HEK293 (cell line): ENCODE measurements around the gene AKAP9.

Source experiments
- EGR2 ChIP-seq: fragments of 450-650 bp; formaldehyde crosslinking; IDR thresholded peaks from 2 replicates; pipeline ENCODE4 v1.5.1; 2016; ENCODE audit warnings: low read depth, missing biosample characterization, missing genetic modification characterization
- HOXA7 ChIP-seq: sonication (generic); formaldehyde crosslinking; IDR thresholded peaks from 2 replicates; pipeline ENCODE4 v1.8.1; 2022; ENCODE audit warnings: missing genetic modification reagents, borderline replicate concordance
- HOXD13 ChIP-seq: sonication (generic); formaldehyde crosslinking; IDR thresholded peaks from 2 replicates; pipeline ENCODE4 v1.8.0; 2022; ENCODE audit warnings: missing genetic modification reagents, borderline replicate concordance
- KLF1 ChIP-seq: fragments of 450-650 bp; formaldehyde crosslinking; IDR thresholded peaks from 2 replicates; pipeline ENCODE4 v1.5.1; 2016; ENCODE audit warnings: missing biosample characterization, missing genetic modification characterization
- MYNN ChIP-seq: fragments of 450-650 bp; formaldehyde crosslinking; IDR thresholded peaks from 2 replicates; pipeline ENCODE4 v1.5.1; 2016; ENCODE audit warnings: missing biosample characterization, missing genetic modification characterization, borderline replicate concordance
- MZF1 ChIP-seq: fragments of 450-650 bp; formaldehyde crosslinking; IDR thresholded peaks from 2 replicates; pipeline ENCODE4 v1.5.1; 2017; ENCODE audit warnings: missing biosample characterization, missing genetic modification characterization, borderline replicate concordance
- ZBTB17 ChIP-seq: fragments of 450-650 bp; formaldehyde crosslinking; IDR thresholded peaks from 2 replicates; pipeline ENCODE4 v1.5.1; 2016; ENCODE audit warnings: missing biosample characterization, missing genetic modification characterization
- ZBTB8A ChIP-seq: fragments of 450-650 bp; formaldehyde crosslinking; IDR thresholded peaks from 2 replicates; pipeline ENCODE4 v1.5.1; 2016; ENCODE audit warnings: missing biosample characterization, missing genetic modification characterization
- ZFHX2 ChIP-seq: fragments of 450-650 bp; formaldehyde crosslinking; conservative IDR thresholded peaks from 2 replicates; pipeline ENCODE4 v1.5.1; 2016; ENCODE audit warnings: missing biosample characterization, missing genetic modification characterization
- ZFP69B ChIP-seq: fragments of 450-650 bp; formaldehyde crosslinking; IDR thresholded peaks from 2 replicates; pipeline ENCODE4 v1.5.1; 2016; ENCODE audit warnings: missing biosample characterization, missing genetic modification characterization
- ZNF16 ChIP-seq: fragments of 450-650 bp; formaldehyde crosslinking; IDR thresholded peaks from 2 replicates; pipeline ENCODE4 v1.5.1; 2016; ENCODE audit warnings: low read depth, missing biosample characterization, missing genetic modification characterization
- ZNF175 ChIP-seq: fragments of 450-650 bp; formaldehyde crosslinking; IDR thresholded peaks from 2 replicates; pipeline ENCODE4 v1.5.1; 2016; ENCODE audit warnings: missing biosample characterization, missing genetic modification characterization
- ZNF214 ChIP-seq: fragments of 450-650 bp; formaldehyde crosslinking; IDR thresholded peaks from 2 replicates; pipeline ENCODE4 v1.5.1; 2017; ENCODE audit warnings: missing biosample characterization, mild to moderate bottlenecking, missing genetic modification characterization, borderline replicate concordance
- ZNF223 ChIP-seq: fragments of 450-650 bp; formaldehyde crosslinking; IDR thresholded peaks from 2 replicates; pipeline ENCODE4 v1.5.1; 2016; ENCODE audit warnings: missing biosample characterization, missing genetic modification characterization
- ZNF248 ChIP-seq: fragments of 450-650 bp; formaldehyde crosslinking; IDR thresholded peaks from 2 replicates; pipeline ENCODE4 v1.5.1; 2017; ENCODE audit warnings: missing biosample characterization, missing genetic modification characterization
- ZNF354C ChIP-seq: fragments of 450-650 bp; formaldehyde crosslinking; IDR thresholded peaks from 2 replicates; pipeline ENCODE4 v1.5.1; 2016; ENCODE audit warnings: missing biosample characterization, missing genetic modification characterization, low read depth, borderline replicate concordance
- ZNF366 ChIP-seq: fragments of 450-650 bp; formaldehyde crosslinking; conservative IDR thresholded peaks from 2 replicates; pipeline ENCODE4 v1.5.1; 2016; ENCODE audit warnings: missing biosample characterization, missing genetic modification characterization
- ZNF391 ChIP-seq: fragments of 450-650 bp; formaldehyde crosslinking; IDR thresholded peaks from 2 replicates; pipeline ENCODE4 v1.5.1; 2016; ENCODE audit warnings: low read depth, missing biosample characterization, missing genetic modification characterization, borderline replicate concordance
- ZNF404 ChIP-seq: fragments of 450-650 bp; formaldehyde crosslinking; IDR thresholded peaks from 2 replicates; pipeline ENCODE4 v1.5.1; 2017; ENCODE audit warnings: missing biosample characterization, missing genetic modification characterization
- ZNF426 ChIP-seq: fragments of 450-650 bp; formaldehyde crosslinking; IDR thresholded peaks from 2 replicates; pipeline ENCODE4 v1.5.1; 2017; ENCODE audit warnings: missing biosample characterization, missing genetic modification characterization, mild to moderate bottlenecking, inconsistent platforms, moderate library complexity
- ZNF473 ChIP-seq: fragments of 450-650 bp; formaldehyde crosslinking; IDR thresholded peaks from 2 replicates; pipeline ENCODE4 v1.5.1; 2017; ENCODE audit warnings: missing biosample characterization, missing genetic modification characterization
- ZNF555 ChIP-seq: fragments of 450-650 bp; formaldehyde crosslinking; conservative IDR thresholded peaks from 2 replicates; pipeline ENCODE4 v1.5.1; 2017; ENCODE audit warnings: missing biosample characterization, mild to moderate bottlenecking, missing genetic modification characterization, inconsistent platforms
- ZNF670 ChIP-seq: fragments of 450-650 bp; formaldehyde crosslinking; IDR thresholded peaks from 2 replicates; pipeline ENCODE4 v1.5.1; 2016; ENCODE audit warnings: missing biosample characterization, missing genetic modification characterization, low read depth
- ZNF776 ChIP-seq: fragments of 450-650 bp; formaldehyde crosslinking; IDR thresholded peaks from 2 replicates; pipeline ENCODE4 v1.5.0; 2017; ENCODE audit warnings: missing biosample characterization, missing genetic modification characterization, borderline replicate concordance
- ZNF777 ChIP-seq: fragments of 450-650 bp; formaldehyde crosslinking; IDR thresholded peaks from 2 replicates; pipeline ENCODE4 v1.5.1; 2017; ENCODE audit warnings: missing biosample characterization, missing genetic modification characterization, borderline replicate concordance
- ZNF837 ChIP-seq: fragments of 450-650 bp; formaldehyde crosslinking; IDR thresholded peaks from 2 replicates; pipeline ENCODE4 v1.5.1; 2016; ENCODE audit warnings: missing biosample characterization, missing genetic modification characterization
- ZSCAN23 ChIP-seq: fragments of 450-650 bp; formaldehyde crosslinking; IDR thresholded peaks from 2 replicates; pipeline ENCODE4 v1.5.1; 2016; ENCODE audit warnings: missing biosample characterization, missing genetic modification characterization
- ZSCAN30 ChIP-seq: fragments of 450-650 bp; IDR thresholded peaks from 2 replicates; pipeline ENCODE4 v1.5.1; 2018; ENCODE audit warnings: missing biosample characterization, mild to moderate bottlenecking, missing genetic modification characterization, moderate library complexity
- ZXDB ChIP-seq: fragments of 450-650 bp; formaldehyde crosslinking; IDR thresholded peaks from 2 replicates; pipeline ENCODE4 v1.5.1; 2016; ENCODE audit warnings: missing biosample characterization, missing genetic modification characterization
- TF ChIP-seq, protein P1 (sequence below): fragments of 450-650 bp; formaldehyde crosslinking; IDR thresholded peaks from 2 replicates; pipeline ENCODE4 v1.5.1; 2016; ENCODE audit warnings: missing biosample characterization, missing genetic modification characterization, borderline replicate concordance
- TF ChIP-seq, protein P2 (sequence below): fragments of 450-650 bp; formaldehyde crosslinking; IDR thresholded peaks from 2 replicates; pipeline ENCODE4; 2016; ENCODE audit warnings: missing biosample characterization, missing genetic modification characterization

Gene AKAP9

GRCh38 chr7:91940572-91941341 is at the start of gene AKAP9 (continued):
- TF ChIP-seq, protein P1, sequence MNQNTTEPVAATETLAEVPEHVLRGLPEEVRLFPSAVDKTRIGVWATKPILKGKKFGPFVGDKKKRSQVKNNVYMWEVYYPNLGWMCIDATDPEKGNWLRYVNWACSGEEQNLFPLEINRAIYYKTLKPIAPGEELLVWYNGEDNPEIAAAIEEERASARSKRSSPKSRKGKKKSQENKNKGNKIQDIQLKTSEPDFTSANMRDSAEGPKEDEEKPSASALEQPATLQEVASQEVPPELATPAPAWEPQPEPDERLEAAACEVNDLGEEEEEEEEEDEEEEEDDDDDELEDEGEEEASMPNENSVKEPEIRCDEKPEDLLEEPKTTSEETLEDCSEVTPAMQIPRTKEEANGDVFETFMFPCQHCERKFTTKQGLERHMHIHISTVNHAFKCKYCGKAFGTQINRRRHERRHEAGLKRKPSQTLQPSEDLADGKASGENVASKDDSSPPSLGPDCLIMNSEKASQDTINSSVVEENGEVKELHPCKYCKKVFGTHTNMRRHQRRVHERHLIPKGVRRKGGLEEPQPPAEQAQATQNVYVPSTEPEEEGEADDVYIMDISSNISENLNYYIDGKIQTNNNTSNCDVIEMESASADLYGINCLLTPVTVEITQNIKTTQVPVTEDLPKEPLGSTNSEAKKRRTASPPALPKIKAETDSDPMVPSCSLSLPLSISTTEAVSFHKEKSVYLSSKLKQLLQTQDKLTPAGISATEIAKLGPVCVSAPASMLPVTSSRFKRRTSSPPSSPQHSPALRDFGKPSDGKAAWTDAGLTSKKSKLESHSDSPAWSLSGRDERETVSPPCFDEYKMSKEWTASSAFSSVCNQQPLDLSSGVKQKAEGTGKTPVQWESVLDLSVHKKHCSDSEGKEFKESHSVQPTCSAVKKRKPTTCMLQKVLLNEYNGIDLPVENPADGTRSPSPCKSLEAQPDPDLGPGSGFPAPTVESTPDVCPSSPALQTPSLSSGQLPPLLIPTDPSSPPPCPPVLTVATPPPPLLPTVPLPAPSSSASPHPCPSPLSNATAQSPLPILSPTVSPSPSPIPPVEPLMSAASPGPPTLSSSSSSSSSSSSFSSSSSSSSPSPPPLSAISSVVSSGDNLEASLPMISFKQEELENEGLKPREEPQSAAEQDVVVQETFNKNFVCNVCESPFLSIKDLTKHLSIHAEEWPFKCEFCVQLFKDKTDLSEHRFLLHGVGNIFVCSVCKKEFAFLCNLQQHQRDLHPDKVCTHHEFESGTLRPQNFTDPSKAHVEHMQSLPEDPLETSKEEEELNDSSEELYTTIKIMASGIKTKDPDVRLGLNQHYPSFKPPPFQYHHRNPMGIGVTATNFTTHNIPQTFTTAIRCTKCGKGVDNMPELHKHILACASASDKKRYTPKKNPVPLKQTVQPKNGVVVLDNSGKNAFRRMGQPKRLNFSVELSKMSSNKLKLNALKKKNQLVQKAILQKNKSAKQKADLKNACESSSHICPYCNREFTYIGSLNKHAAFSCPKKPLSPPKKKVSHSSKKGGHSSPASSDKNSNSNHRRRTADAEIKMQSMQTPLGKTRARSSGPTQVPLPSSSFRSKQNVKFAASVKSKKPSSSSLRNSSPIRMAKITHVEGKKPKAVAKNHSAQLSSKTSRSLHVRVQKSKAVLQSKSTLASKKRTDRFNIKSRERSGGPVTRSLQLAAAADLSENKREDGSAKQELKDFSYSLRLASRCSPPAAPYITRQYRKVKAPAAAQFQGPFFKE = no peak
- TF ChIP-seq ZBTB8A (tag by site-specific recombination) (0 out of 2 replicates have a peak, but pooled peaks have one; percentile 21), ZNF16 (tag by site-specific recombination) (no peak), ZNF776 (tag by site-specific recombination) (no peak), ZNF214 (tag by site-specific recombination) (no peak), ZNF426 (no peak), ZNF777 (no peak), ZNF473 (tag by site-specific recombination) (no peak), HOXA7 (CRISPR knock-in tag) (no peak), KLF1 (tag by site-specific recombination) (peak; percentile 89), ZSCAN23 (tag by site-specific recombination) (no peak), HOXD13 (CRISPR knock-in tag) (peak; percentile 34; the same call in 1 of the 2 replicates), ZNF837 (tag by site-specific recombination) (no peak), ZNF223 (tag by site-specific recombination) (no peak), ZFP69B (tag by site-specific recombination) (0 out of 2 replicates have a peak, but pooled peaks have one; percentile 36), ZNF555 (tag by site-specific recombination) (no peak), MZF1 (tag by site-specific recombination) (no peak), ZBTB17 (tag by site-specific recombination) (peak; percentile 93), ZNF391 (tag by site-specific recombination) (0 out of 2 replicates have a peak, but pooled peaks have one; percentile 26), ZNF366 (peak; percentile 68; the same call in 1 of the 2 replicates), ZSCAN30 (tag by site-specific recombination) (no peak), ZNF670 (tag by site-specific recombination) (no peak), EGR2 (tag by site-specific recombination) (no peak), ZNF175 (tag by site-specific recombination) (no peak), ZNF354C (tag by site-specific recombination) (no peak), MYNN (tag by site-specific recombination) (no peak), ZFHX2 (0 out of 2 replicates have a peak, but pooled peaks have one; percentile 17), ZNF404 (no peak), ZXDB (peak; percentile 84), ZNF248 (tag by site-specific recombination) (no peak)
- TF ChIP-seq, protein P2, sequence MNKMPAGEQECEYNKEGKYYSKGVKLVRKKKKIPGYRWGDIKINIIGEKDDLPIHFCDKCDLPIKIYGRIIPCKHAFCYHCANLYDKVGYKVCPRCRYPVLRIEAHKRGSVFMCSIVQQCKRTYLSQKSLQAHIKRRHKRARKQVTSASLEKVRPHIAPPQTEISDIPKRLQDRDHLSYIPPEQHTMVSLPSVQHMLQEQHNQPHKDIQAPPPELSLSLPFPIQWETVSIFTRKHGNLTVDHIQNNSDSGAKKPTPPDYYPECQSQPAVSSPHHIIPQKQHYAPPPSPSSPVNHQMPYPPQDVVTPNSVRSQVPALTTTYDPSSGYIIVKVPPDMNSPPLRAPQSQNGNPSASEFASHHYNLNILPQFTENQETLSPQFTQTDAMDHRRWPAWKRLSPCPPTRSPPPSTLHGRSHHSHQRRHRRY = no peak
